Vagina (tissue), 2 donors: Measurements from ENCODE around the gene MAP3K20.

ENCODE experiments used
- CTCF ChIP-seq, 3 experiments: fragments of 450-650 bp in 2 of 3; fragments of 200-600 bp in 1 of 3; sonication (generic) in 1 of 3; IDR thresholded peaks; one replicate each; pipeline ENCODE4 v1.5.1; 2017 to 2019; ENCODE audit warnings: antibody characterized with exemption in 3 of 3, mild to moderate bottlenecking in 2 of 3, moderate library complexity in 2 of 3
- POLR2A ChIP-seq, 2 donors: fragments of 450-650 bp; IDR thresholded peaks; one replicate each; pipeline ENCODE4 v1.6.1; 2017; ENCODE audit warnings: antibody characterized with exemption in 2 of 2, mild to moderate bottlenecking in 2 of 2, moderate library complexity in 2 of 2

- TF ChIP-seq CTCF (IDR thresholded peaks at IDR 0.05): no peak
- TF ChIP-seq POLR2A (IDR thresholded peaks at IDR 0.05): no peak
Observed at GRCh38 chr2:173037245-173038120, 38.2 kb upstream of the MAP3K20 start.
